IMR-90 (cell line): Measurements from ENCODE around the gene HIF1AN. TPM values are rescaled to one million over a fixed set of nuclear protein-coding genes. Genes with fewer than 3 reads are reported as not detected.

Experiments used
- ATAC-seq: fragments of 200-7000 bp; cut with Tn5 transposase; 2 replicates; pipeline ENCODE4 v1.9.1; 2020; ENCODE audit warnings: low read depth, mild to moderate bottlenecking, moderate library complexity
- BruUV-seq: library from RNA; stranded (reverse); fragments of 400-500 nt; replicated peaks from 2 replicates; lab custom pipeline; 2021; lab: Mats Ljungman, UMichigan
- CTCF ChIA-PET: fragments of 300-600 bp; formaldehyde crosslinking; extraction: SDS; loops from one replicate; lab custom pipeline; 2021; ENCODE audit warnings: antibody characterized with exemption; lab: Yijun Ruan, JAX
- POLR2A ChIA-PET: fragments of 300-600 bp; sonication (Branson Sonifier 250); formaldehyde crosslinking; loops from one replicate; lab custom pipeline; 2022; ENCODE audit warnings: antibody characterized with exemption; ENCODE audit not compliant: unreplicated experiment; lab: Charles Lee
- DNase-seq: peaks from one replicate; pipeline ENCODE4 v3.0.0; 2013
- H2AFZ ChIP-seq: replicated peaks from 2 replicates; pipeline ENCODE3; 2013; ENCODE audit warnings: low read length, mild to moderate bottlenecking; ENCODE audit not compliant: poor library complexity
- H2AK5ac ChIP-seq: 2 replicates; pipeline ENCODE4 v1.6.1; 2013; ENCODE audit warnings: low read depth, low read length, inconsistent platforms
- H2AK9ac ChIP-seq: replicated peaks from 2 replicates; pipeline ENCODE3; 2013; ENCODE audit warnings: mild to moderate bottlenecking, low read depth, low read length, moderate library complexity; ENCODE audit not compliant: poor library complexity
- H2BK120ac ChIP-seq: 2 replicates; pipeline ENCODE4 v1.6.1; 2013; ENCODE audit warnings: low read depth, low read length, inconsistent platforms
- H2BK15ac ChIP-seq: 3 replicates; pipeline ENCODE4 v1.6.1; 2013; ENCODE audit warnings: low read depth, low read length, inconsistent platforms
- H2BK20ac ChIP-seq: 2 replicates; pipeline ENCODE4 v1.6.1; 2013; ENCODE audit warnings: low read depth, mild to moderate bottlenecking, inconsistent platforms, low read length, moderate library complexity
- H2BK5ac ChIP-seq: 2 replicates; pipeline ENCODE4 v1.6.1; 2013; ENCODE audit warnings: mild to moderate bottlenecking, low read depth, low read length, inconsistent platforms; ENCODE audit not compliant: poor library complexity, severe bottlenecking
- H3K14ac ChIP-seq: replicated peaks from 2 replicates; pipeline ENCODE4 v1.6.1; 2013; ENCODE audit warnings: low read depth, low read length, inconsistent platforms
- H3K18ac ChIP-seq: 2 replicates; pipeline ENCODE4 v1.6.1; 2013; ENCODE audit warnings: low read depth, low read length, control low read depth
- H3K23ac ChIP-seq: 2 replicates; pipeline ENCODE4 v1.6.1; 2013; ENCODE audit warnings: low read depth, low read length, inconsistent platforms
- H3K27ac ChIP-seq: 2 replicates; pipeline ENCODE4 v1.5.1; 2013; ENCODE audit warnings: mild to moderate bottlenecking, control low read depth, low read length; ENCODE audit not compliant: insufficient read depth
- H3K27me3 ChIP-seq: 2 replicates; pipeline ENCODE4 v1.6.1; 2013; ENCODE audit warnings: low read length; ENCODE audit not compliant: control insufficient read depth, insufficient read depth
- H3K36me3 ChIP-seq: 2 replicates; pipeline ENCODE4 v1.6.1; 2013; ENCODE audit warnings: low read length, mixed read lengths; ENCODE audit not compliant: control insufficient read depth, insufficient read depth
- H3K4ac ChIP-seq: 2 replicates; pipeline ENCODE4 v1.6.1; 2013; ENCODE audit warnings: low read depth, low read length, inconsistent platforms
- H3K4me1 ChIP-seq: 2 replicates; pipeline ENCODE4 v1.6.1; 2013; ENCODE audit warnings: low read length, mixed read lengths; ENCODE audit not compliant: control insufficient read depth, insufficient read depth
- H3K4me2 ChIP-seq: 2 replicates; pipeline ENCODE4 v1.6.1; 2013; ENCODE audit warnings: low read depth, mild to moderate bottlenecking, control low read depth, low read length, moderate library complexity
- H3K4me3 ChIP-seq: 2 replicates; pipeline ENCODE4 v1.5.1; 2013; ENCODE audit warnings: low read depth, mild to moderate bottlenecking, control low read depth, low read length, moderate library complexity; ENCODE audit not compliant: insufficient read depth
- H3K56ac ChIP-seq: 2 replicates; pipeline ENCODE4 v1.6.1; 2013; ENCODE audit warnings: low read length, inconsistent platforms; ENCODE audit not compliant: insufficient read depth; ENCODE audit errors: extremely low read depth
- H3K79me1 ChIP-seq, 2 experiments: 2 replicates each; pipeline ENCODE4 v1.6.1; 2013; ENCODE audit warnings: low read length in 2 of 2, inconsistent platforms in 1 of 2, low read depth in 1 of 2
- H3K9ac ChIP-seq: 2 replicates; pipeline ENCODE4 v1.6.1; 2013; ENCODE audit warnings: low read depth, low read length, control low read depth
- H3K9me1 ChIP-seq: 2 replicates; pipeline ENCODE4 v1.6.1; 2013; ENCODE audit warnings: low read length, inconsistent platforms; ENCODE audit not compliant: insufficient read depth
- H3K9me3 ChIP-seq: 2 replicates; pipeline ENCODE4 v1.6.1; 2013; ENCODE audit warnings: low read length; ENCODE audit not compliant: control insufficient read depth, insufficient read depth
- H4K20me1 ChIP-seq: 2 replicates; pipeline ENCODE4 v1.6.1; 2013; ENCODE audit warnings: low read length, inconsistent platforms; ENCODE audit not compliant: insufficient read depth
- H4K5ac ChIP-seq: 2 replicates; pipeline ENCODE4 v1.6.1; 2013; ENCODE audit warnings: mild to moderate bottlenecking, low read depth, low read length, control low read depth
- H4K8ac ChIP-seq, 2 experiments: 2 replicates each; pipeline ENCODE4 v1.6.1; 2013; ENCODE audit warnings: low read depth in 2 of 2, low read length in 2 of 2, control low read depth in 1 of 2, inconsistent platforms in 1 of 2
- H4K91ac ChIP-seq: 2 replicates; pipeline ENCODE4 v1.6.1; 2013; ENCODE audit warnings: low read depth, low read length, inconsistent platforms; ENCODE audit not compliant: insufficient read depth
- BHLHE40 ChIP-seq: fragments of 150-350 bp; IDR thresholded peaks from 2 replicates; pipeline ENCODE4 v1.6.1; 2016; ENCODE audit warnings: mild to moderate bottlenecking, low read depth, low read length
- CEBPB ChIP-seq: IDR thresholded peaks from 2 replicates; pipeline ENCODE4 v1.6.1; 2012; ENCODE audit warnings: low read depth, low read length, improper control_type of control experiment
- CHD1 ChIP-seq: IDR thresholded peaks from 2 replicates; pipeline ENCODE4 v1.6.1; 2012; ENCODE audit warnings: low read depth, low read length, improper control_type of control experiment
- CTCF ChIP-seq: conservative IDR thresholded peaks from 2 replicates; pipeline ENCODE4 v1.5.1; 2012; ENCODE audit warnings: mild to moderate bottlenecking, low read depth, low read length, improper control_type of control experiment
- ELK1 ChIP-seq: fragments of 150-350 bp; IDR thresholded peaks from 2 replicates; pipeline ENCODE4 v1.6.1; 2016; ENCODE audit warnings: low read depth, mild to moderate bottlenecking, low read length, moderate library complexity, borderline replicate concordance
- FOS ChIP-seq: fragments of 150-350 bp; IDR thresholded peaks from 2 replicates; pipeline ENCODE4 v1.6.1; 2016; ENCODE audit warnings: low read depth, low read length
- MAFK ChIP-seq: IDR thresholded peaks from 2 replicates; pipeline ENCODE4 v1.6.1; 2012; ENCODE audit warnings: low read depth, low read length, improper control_type of control experiment
- MAZ ChIP-seq: IDR thresholded peaks from 2 replicates; pipeline ENCODE4 v1.6.1; 2012; ENCODE audit warnings: low read depth, mild to moderate bottlenecking, low read length, improper control_type of control experiment, moderate library complexity, borderline replicate concordance
- MXI1 ChIP-seq: IDR thresholded peaks from 2 replicates; pipeline ENCODE4 v1.6.1; 2012; ENCODE audit warnings: low read depth, mild to moderate bottlenecking, low read length, moderate library complexity, borderline replicate concordance
- NFE2L2 ChIP-seq: fragments of 150-350 bp; IDR thresholded peaks from 2 replicates; pipeline ENCODE4 v1.6.1; 2016; ENCODE audit warnings: low read depth, mild to moderate bottlenecking, low read length
- POLR2A ChIP-seq: IDR thresholded peaks from 2 replicates; pipeline ENCODE4 v1.6.1; 2012; ENCODE audit warnings: mild to moderate bottlenecking, low read depth, low read length
- RAD21 ChIP-seq: IDR thresholded peaks from 2 replicates; pipeline ENCODE4 v1.6.1; 2012; ENCODE audit warnings: low read length, improper control_type of control experiment
- RCOR1 ChIP-seq: IDR thresholded peaks from 2 replicates; pipeline ENCODE4 v1.6.1; 2012; ENCODE audit warnings: mild to moderate bottlenecking, low read length, improper control_type of control experiment; ENCODE audit not compliant: insufficient replicate concordance
- RFX5 ChIP-seq: IDR thresholded peaks from 2 replicates; pipeline ENCODE4 v1.8.0; 2012; ENCODE audit warnings: low read depth, mild to moderate bottlenecking, low read length, moderate library complexity
- SMC3 ChIP-seq: fragments of 150-350 bp; IDR thresholded peaks from 2 replicates; pipeline ENCODE4 v1.6.1; 2016; ENCODE audit warnings: low read depth, mild to moderate bottlenecking, antibody characterized with exemption, low read length, moderate library complexity
- USF2 ChIP-seq: fragments of 150-350 bp; IDR thresholded peaks from 2 replicates; pipeline ENCODE4 v1.6.1; 2017; ENCODE audit warnings: mild to moderate bottlenecking, antibody characterized with exemption, low read length, low read depth
- WGBS, 2 experiments: methylation state at CpG; one replicate each; pipeline versions ENCODE4 v1.1.5 to v1.1.7; 2013; ENCODE audit warnings: missing lambda C conversion rate in 2 of 2; ENCODE audit not compliant: insufficient read length in 1 of 2; ENCODE audit errors: extremely low coverage in 2 of 2; 5-methylcytosine and 5-hydroxymethylcytosine counted together
- dilution Hi-C: fragments of 300-500 bp; cut with HindIII; formaldehyde crosslinking; loops from one replicate; pipeline ENCODE4 v1.14.3; 2018; ENCODE audit warnings: low sequenced_read_pairs; ENCODE audit not compliant: unreplicated experiment
- in situ Hi-C: fragments of 300-500 bp; cut with MboI; formaldehyde crosslinking; loops from 3 replicates; pipeline ENCODE4 v1.14.3; 2019; ENCODE audit warnings: low sequenced_read_pairs, inconsistent platforms, mixed read lengths
- intact Hi-C: fragments of 100-400 bp; cut with micrococcal nuclease; formaldehyde crosslinking; loops from 2 replicates; pipeline ENCODE4 v1.10.0; 2022
- polyA plus RNA-seq, 3 experiments: library from polyadenylated mRNA; depleted of rRNA; stranded (reverse); fragments of >200 nt; gene quantifications; 2 replicates each; pipeline ENCODE4 v1.2.3, GENCODE V29; 2012; ENCODE audit warnings: low replicate concordance in 1 of 3
- total RNA-seq: library from RNA; depleted of rRNA; stranded (reverse); fragments of >200 nt; gene quantifications from 2 replicates; pipeline ENCODE4 v1.2.3, GENCODE V29; 2012

Gene HIF1AN
- total and polyA plus RNA-seq, 2 of the 4 experiments (the other 2 are of a cell fraction), result 10.2 to 10.3 TPM

- Histone ChIP-seq H2AK5ac (no peak overlapping the region), H3K4me3 (no peak overlapping the region), H2AK9ac (no peak overlapping the region), H3K4me1 (no peaks in the 10 kb centered on the region), H4K5ac (no peak overlapping the region), H3K27me3 (no peaks in the 10 kb centered on the region), H2AFZ (no peak overlapping the region), H3K9me3 (no peaks in the 10 kb centered on the region), H2BK120ac (no peak overlapping the region), H4K8ac (no peak overlapping the region), H3K27ac (no peak overlapping the region), H3K23ac (no peak overlapping the region), H3K56ac (no peak overlapping the region), H3K9ac (no peak overlapping the region), H3K36me3 (peaks cover 37% of the 10 kb centered on the region), H3K79me1 (no peaks in the 10 kb centered on the region), H3K14ac (no peak overlapping the region), H3K18ac (no peak overlapping the region), H4K91ac (no peak overlapping the region), H3K4me2 (no peak overlapping the region), H3K9me1 (peaks cover 3% of the 10 kb centered on the region; the same call in 1 of the 2 replicates), H2BK15ac (no peak overlapping the region), H4K20me1 (0 out of 2 replicates have a peak, but pooled peaks cover 3% of the 10 kb centered on the region), H2BK5ac (no peak overlapping the region), H3K4ac (no peak overlapping the region), H2BK20ac (no peak overlapping the region)
- POLR2A ChIA-PET, result no interaction called here
- no peak for DNase-seq
- in situ Hi-C loops (no loop called here), dilution Hi-C loops (no loop called here), intact Hi-C loops (no loop called here)
- ATAC-seq, result no peak
- no CpG with 5 or more reads among the region's 3 CpGs for WGBS, 2 experiments
- CTCF ChIA-PET, result no interaction called here
- no TSS peak for BruUV-seq
- TF ChIP-seq MAZ (no peak), CEBPB (no peak), NFE2L2 (no peak), USF2 (no peak), RAD21 (no peak), BHLHE40 (no peak), MXI1 (no peak), ELK1 (no peak), CTCF (no peak), RCOR1 (no peak), MAFK (no peak), FOS (no peak), CHD1 (no peak), POLR2A (no peak), SMC3 (no peak), RFX5 (no peak)
Observed at GRCh38 chr10:100553929-100554328, 18.2 kb downstream of the HIF1AN start.
